Thyroid gland (tissue), 4 donors: ENCODE data around the gene CNTNAP4. TPM values are rescaled to one million over a fixed set of nuclear protein-coding genes. Genes with fewer than 3 reads are reported as not detected.

Experiments
- DNase-seq, 2 donors: peaks; one replicate each; pipeline ENCODE4 v3.0.0-alpha.2; 2019
- H3K27ac ChIP-seq, 3 donors: fragments of 200-600 bp; sonication (generic); 1 replicate in 2 of 3; 2 replicates in 1 of 3; pipeline ENCODE4 v1.5.1; 2016 to 2019; ENCODE audit warnings: mild to moderate bottlenecking in 1 of 3, moderate library complexity in 1 of 3
- H3K27me3 ChIP-seq: fragments of 200-600 bp; sonication (generic); one replicate; pipeline ENCODE4 v1.5.1; 2019
- H3K36me3 ChIP-seq, 2 donors: fragments of 200-600 bp; sonication (generic); one replicate each; pipeline ENCODE4 v1.5.1; 2016 to 2019
- H3K4me1 ChIP-seq, 2 donors: fragments of 200-600 bp; sonication (generic); one replicate each; pipeline ENCODE4 v1.5.1; 2017 to 2019
- H3K4me3 ChIP-seq, 3 donors: fragments of 200-600 bp; sonication (generic); replicated peaks in 1 of 3; 1 replicate in 2 of 3; 2 replicates in 1 of 3; pipeline ENCODE4 v1.5.1; 2016; ENCODE audit warnings: mild to moderate bottlenecking in 1 of 3
- H3K9me3 ChIP-seq: fragments of 200-600 bp; sonication (generic); one replicate; pipeline ENCODE4 v1.5.1; 2017
- POLR2A ChIP-seq, 2 donors: fragments of 450-650 bp; IDR thresholded peaks; one replicate each; pipeline ENCODE4 v1.6.1; 2017; ENCODE audit warnings: antibody characterized with exemption in 2 of 2, mild to moderate bottlenecking in 2 of 2, moderate library complexity in 1 of 2
- WGBS, 2 donors: methylation state at CpG; one replicate each; pipeline ENCODE4 v1.1.5; 2017; 5-methylcytosine and 5-hydroxymethylcytosine counted together
- intact Hi-C: fragments of 100-400 bp; cut with DNase I; formaldehyde crosslinking; loops from one replicate; pipeline ENCODE4 v1.15.1; 2023
- total RNA-seq, 4 donors: library from RNA; depleted of rRNA; stranded (reverse); fragments of >200 nt; gene quantifications; one replicate each; pipeline ENCODE4 v1.2.3, GENCODE V29; 2016
- TF ChIP-seq, protein P1 (sequence below), 6 experiments: fragments of 200-600 bp in 3 of 6; fragments of 450-650 bp in 3 of 6; sonication (generic) in 3 of 6; IDR thresholded peaks; one replicate each; pipeline ENCODE4 v1.5.1; 2016 to 2019; ENCODE audit warnings: antibody characterized with exemption in 6 of 6, mild to moderate bottlenecking in 2 of 6, inconsistent platforms in 1 of 6, moderate library complexity in 1 of 6

Gene CNTNAP4
- total RNA-seq, 4 donors from 2014 or later = not detected

DNA sequence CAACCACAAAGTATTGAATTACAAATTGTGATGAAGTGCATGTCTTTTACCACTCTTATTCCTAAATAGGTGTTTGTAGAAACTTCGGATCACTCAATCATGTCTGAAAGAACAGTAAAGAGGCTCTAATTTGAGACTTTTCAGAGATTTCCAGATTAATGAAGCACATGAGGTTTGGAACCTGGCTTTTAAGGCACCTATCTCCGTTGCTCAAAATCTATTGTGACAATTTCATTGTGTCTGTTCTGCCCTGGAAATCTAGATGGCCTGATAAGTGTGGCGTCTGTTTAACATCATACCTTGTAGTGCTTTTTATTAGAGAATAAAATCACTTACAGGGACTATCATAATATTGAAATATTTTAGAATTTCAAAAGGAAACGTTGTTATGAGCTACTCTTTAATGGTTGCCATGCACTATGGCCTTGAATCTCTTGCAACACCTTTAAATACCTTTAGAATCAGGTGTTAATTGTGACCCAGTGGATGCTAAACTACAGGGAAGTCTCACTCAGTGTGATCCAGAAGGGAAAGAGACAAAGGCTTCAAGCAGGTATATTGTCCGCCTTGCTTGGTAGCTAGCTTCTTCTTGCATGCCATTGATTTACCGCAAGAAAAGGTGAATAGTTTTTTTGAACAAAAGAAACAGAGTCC lies 210.3 kb downstream of the CNTNAP4 start:
- DNase-seq = no peak
- TF ChIP-seq, protein P1, sequence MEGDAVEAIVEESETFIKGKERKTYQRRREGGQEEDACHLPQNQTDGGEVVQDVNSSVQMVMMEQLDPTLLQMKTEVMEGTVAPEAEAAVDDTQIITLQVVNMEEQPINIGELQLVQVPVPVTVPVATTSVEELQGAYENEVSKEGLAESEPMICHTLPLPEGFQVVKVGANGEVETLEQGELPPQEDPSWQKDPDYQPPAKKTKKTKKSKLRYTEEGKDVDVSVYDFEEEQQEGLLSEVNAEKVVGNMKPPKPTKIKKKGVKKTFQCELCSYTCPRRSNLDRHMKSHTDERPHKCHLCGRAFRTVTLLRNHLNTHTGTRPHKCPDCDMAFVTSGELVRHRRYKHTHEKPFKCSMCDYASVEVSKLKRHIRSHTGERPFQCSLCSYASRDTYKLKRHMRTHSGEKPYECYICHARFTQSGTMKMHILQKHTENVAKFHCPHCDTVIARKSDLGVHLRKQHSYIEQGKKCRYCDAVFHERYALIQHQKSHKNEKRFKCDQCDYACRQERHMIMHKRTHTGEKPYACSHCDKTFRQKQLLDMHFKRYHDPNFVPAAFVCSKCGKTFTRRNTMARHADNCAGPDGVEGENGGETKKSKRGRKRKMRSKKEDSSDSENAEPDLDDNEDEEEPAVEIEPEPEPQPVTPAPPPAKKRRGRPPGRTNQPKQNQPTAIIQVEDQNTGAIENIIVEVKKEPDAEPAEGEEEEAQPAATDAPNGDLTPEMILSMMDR (IDR thresholded peaks at IDR 0.05) = no peak
- no peak for TF ChIP-seq POLR2A (IDR thresholded peaks at IDR 0.05)
- H3K9me3 ChIP-seq = no peaks in the 10 kb centered on the region
- intact Hi-C loops = no loop called here
- H3K4me1 ChIP-seq = no peaks in the 10 kb centered on the region
- no peak overlapping the region for H3K27ac ChIP-seq
- H3K4me3 ChIP-seq = no peak overlapping the region
- H3K27me3 ChIP-seq = no peaks in the 10 kb centered on the region
- H3K36me3 ChIP-seq = no peaks in the 10 kb centered on the region
- WGBS, 2 donors = 51 to 52% methylated on average over 6 of the region's 6 CpGs

DNA sequence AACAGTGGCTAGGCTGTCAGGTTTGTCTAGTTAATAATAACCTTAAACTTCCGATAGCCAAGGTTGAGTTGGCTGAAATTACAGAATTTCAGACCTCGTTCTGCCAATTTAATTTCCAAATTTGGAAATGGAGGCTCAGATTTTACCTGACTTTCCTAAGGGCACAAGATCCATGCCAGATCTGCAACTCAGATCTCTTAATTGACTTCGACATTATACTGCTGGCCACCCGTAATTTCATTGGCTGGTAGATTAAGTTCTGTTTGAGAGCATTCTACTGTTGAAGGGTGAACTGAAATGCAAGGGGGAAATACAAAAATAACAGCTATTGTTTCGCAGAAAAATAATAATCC lies 210.8 kb downstream of the CNTNAP4 start:
- 84 to 92% methylated on average over 5 of the region's 5 CpGs for WGBS, 2 donors
- Histone ChIP-seq H3K4me3 (no peak overlapping the region), H3K4me1 (no peaks in the 10 kb centered on the region), H3K27me3 (no peaks in the 10 kb centered on the region), H3K27ac (no peak overlapping the region), H3K9me3 (no peaks in the 10 kb centered on the region), H3K36me3 (no peaks in the 10 kb centered on the region)
- intact Hi-C loops = no loop called here
- DNase-seq = no peak
- TF ChIP-seq POLR2A (IDR thresholded peaks at IDR 0.05) = no peak

DNA sequence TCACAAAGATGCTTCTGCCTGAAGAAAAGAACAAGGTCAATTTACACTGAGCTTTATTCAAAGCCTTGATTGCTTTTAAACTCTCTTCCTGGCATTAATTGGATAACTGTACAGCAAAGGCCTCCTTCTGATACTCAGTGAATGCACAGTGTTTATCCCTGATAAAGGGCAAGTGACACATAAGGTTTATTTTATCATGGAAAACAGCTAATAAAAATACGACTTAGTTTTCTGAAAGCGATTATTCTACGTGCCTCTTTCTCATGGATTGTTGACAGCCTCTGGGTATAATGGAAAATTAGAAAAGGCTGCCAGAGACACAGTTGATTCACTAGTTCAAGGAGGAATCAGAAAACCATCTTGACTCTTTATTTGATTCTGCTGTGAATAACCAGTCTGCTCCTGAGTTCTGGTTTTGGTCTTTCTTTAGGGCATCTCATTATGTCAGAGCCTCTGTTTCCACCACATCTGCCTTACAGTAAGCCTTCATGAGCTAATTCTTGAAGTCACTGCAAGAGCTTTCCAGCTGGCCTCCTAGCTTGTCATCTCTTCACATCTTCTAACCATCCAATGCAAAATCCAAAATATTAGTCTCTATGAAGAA lies 212.9 kb downstream of the CNTNAP4 start:
- Histone ChIP-seq H3K27ac (no peak overlapping the region), H3K9me3 (no peaks in the 10 kb centered on the region), H3K4me3 (no peak overlapping the region), H3K36me3 (no peaks in the 10 kb centered on the region), H3K4me1 (no peaks in the 10 kb centered on the region), H3K27me3 (no peaks in the 10 kb centered on the region)
- intact Hi-C loops = no loop called here
- 89 to 91% methylated on average over 3 of the region's 3 CpGs for WGBS, 2 donors
- no peak for TF ChIP-seq POLR2A (IDR thresholded peaks at IDR 0.05)
- TF ChIP-seq, protein P1 (IDR thresholded peaks at IDR 0.05) = no peak
- DNase-seq = no peak

DNA sequence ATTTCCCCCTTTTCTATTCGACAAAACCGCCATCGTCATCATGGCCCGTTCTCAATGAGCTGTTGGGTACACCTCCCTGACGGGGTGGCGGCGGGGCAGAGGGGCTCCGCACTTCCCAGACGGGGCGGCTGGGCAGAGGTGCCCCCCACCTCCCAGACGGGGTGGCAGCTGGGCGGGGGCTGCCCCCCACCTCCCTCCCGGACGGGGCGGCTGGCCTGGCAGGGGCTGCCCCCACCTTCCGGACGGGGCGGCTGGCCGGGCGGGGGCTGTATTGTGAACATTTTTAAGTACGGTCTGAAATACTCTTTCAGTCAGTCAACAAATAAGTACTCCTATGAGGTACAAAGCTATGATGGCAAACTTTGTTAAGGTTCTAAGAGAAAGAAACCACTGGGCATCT lies 222.8 kb downstream of the CNTNAP4 start:
- no peak for DNase-seq
- Histone ChIP-seq H3K4me1 (no peaks in the 10 kb centered on the region), H3K36me3 (no peaks in the 10 kb centered on the region), H3K9me3 (no peaks in the 10 kb centered on the region), H3K27ac (no peak overlapping the region), H3K27me3 (no peaks in the 10 kb centered on the region), H3K4me3 (no peak overlapping the region)
- intact Hi-C loops = no loop called here
- 91 to 97% methylated on average over 18 to 21 of the region's 21 CpGs for WGBS, 2 donors
- TF ChIP-seq POLR2A (IDR thresholded peaks at IDR 0.05) = no peak
- TF ChIP-seq, protein P1 (IDR thresholded peaks at IDR 0.05) = no peak

DNA sequence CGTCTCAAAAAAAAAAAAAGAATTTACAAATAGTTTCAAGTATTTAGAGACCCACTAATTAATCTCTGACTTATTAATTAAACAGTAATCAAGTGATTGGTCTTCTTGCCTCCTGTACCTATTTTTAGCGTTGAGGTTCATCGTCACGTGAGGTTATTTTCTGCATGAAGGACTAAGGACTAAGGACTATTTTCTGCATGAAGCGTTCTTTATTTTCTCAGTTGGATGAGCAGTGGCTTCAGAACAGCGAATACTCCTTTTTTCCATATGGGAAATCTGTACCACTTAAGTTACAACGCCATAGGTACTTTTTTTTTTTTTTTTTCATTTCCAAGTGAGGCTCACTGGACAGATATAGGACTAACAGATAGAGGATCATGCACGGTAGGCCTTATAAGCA lies 224.9 kb downstream of the CNTNAP4 start:
- intact Hi-C loops = no loop called here
- H3K27ac ChIP-seq = no peak overlapping the region
- H3K36me3 ChIP-seq = no peaks in the 10 kb centered on the region
- H3K4me3 ChIP-seq = no peak overlapping the region
- no peaks in the 10 kb centered on the region for H3K27me3 ChIP-seq
- no peaks in the 10 kb centered on the region for H3K4me1 ChIP-seq
- WGBS, 2 donors = 79 to 86% methylated on average over 8 of the region's 8 CpGs
- no peak for DNase-seq
- TF ChIP-seq, protein P1 (IDR thresholded peaks at IDR 0.05) = no peak
- TF ChIP-seq POLR2A (IDR thresholded peaks at IDR 0.05) = no peak
- no peaks in the 10 kb centered on the region for H3K9me3 ChIP-seq
